ENCODE results near the gene CAMK2A. TPM values are rescaled to one million over a fixed set of nuclear protein-coding genes. Genes with fewer than 3 reads are reported as not detected.

The CAMK2A gene
- total and polyA plus RNA-seq, 2 donors, result 0.09 to 0.39 TPM

- Histone ChIP-seq H3K9me3 (ENCODE audit: control insufficient read depth in 2 of 2, insufficient read depth in 1 of 2, low read length in 1 of 2) (no peaks in the 10 kb centered on the region), H3K4me3 (ENCODE audit: low read length in 2 of 2) (no peak overlapping the region), H3K36me3 (ENCODE audit: control insufficient read depth in 2 of 2, insufficient read depth in 2 of 2, low read length in 1 of 2) (no peaks in the 10 kb centered on the region), H3K4me1 (ENCODE audit: control insufficient read depth in 2 of 2, insufficient read depth in 2 of 2, low read length in 2 of 2) (no peaks in the 10 kb centered on the region), H3K27me3 (ENCODE audit: control insufficient read depth in 2 of 2, insufficient read depth in 1 of 2, low read length in 1 of 2) (peaks cover 0 to 17% of the 10 kb centered on the region in 2 donors), H3K27ac (ENCODE audit: low read depth in 1 of 2, low read length in 1 of 2) (no peak overlapping the region)
- WGBS, result 93% methylated on average over 1 of the region's 1 CpG
- no peak for DNase-seq (ENCODE audit: low read depth in 6 of 9, low spot score in 9 of 9)
Measured at GRCh38 chr5:150175076-150175475, 114.5 kb downstream of the CAMK2A start.

- 95% methylated on average over 6 of the region's 6 CpGs for WGBS
Measured at GRCh38 chr5:150174285-150174684, 115.3 kb downstream of the CAMK2A start.

GRCh38 chr5:150173161-150173560, 116.4 kb downstream of the CAMK2A start:
- H3K4me3 ChIP-seq (ENCODE audit: low read length in 2 of 2), result no peak overlapping the region

More at GRCh38 chr5:150174285-150174684, 115.3 kb downstream of the CAMK2A start:
- no peak overlapping the region for H3K27ac ChIP-seq (ENCODE audit: low read depth in 1 of 2, low read length in 1 of 2)
- no peaks in the 10 kb centered on the region for H3K9me3 ChIP-seq (ENCODE audit: control insufficient read depth in 2 of 2, insufficient read depth in 1 of 2, low read length in 1 of 2)
- DNase-seq (ENCODE audit: low read depth in 6 of 9, low spot score in 9 of 9), result no peak
- no peaks in the 10 kb centered on the region for H3K4me1 ChIP-seq (ENCODE audit: control insufficient read depth in 2 of 2, insufficient read depth in 2 of 2, low read length in 2 of 2)
- H3K36me3 ChIP-seq (ENCODE audit: control insufficient read depth in 2 of 2, insufficient read depth in 2 of 2, low read length in 1 of 2), result no peaks in the 10 kb centered on the region
- no peak overlapping the region for H3K4me3 ChIP-seq (ENCODE audit: low read length in 2 of 2)
- H3K27me3 ChIP-seq (ENCODE audit: control insufficient read depth in 2 of 2, insufficient read depth in 1 of 2, low read length in 1 of 2), result peaks cover 0 to 24% of the 10 kb centered on the region in 2 donors

GRCh38 chr5:150172556-150172955, 117.0 kb downstream of the CAMK2A start:
- WGBS, result 95% methylated on average over 4 of the region's 4 CpGs
- Histone ChIP-seq H3K36me3 (ENCODE audit: control insufficient read depth in 2 of 2, insufficient read depth in 2 of 2, low read length in 1 of 2) (no peaks in the 10 kb centered on the region), H3K9me3 (ENCODE audit: control insufficient read depth in 2 of 2, insufficient read depth in 1 of 2, low read length in 1 of 2) (no peaks in the 10 kb centered on the region), H3K27me3 (ENCODE audit: control insufficient read depth in 2 of 2, insufficient read depth in 1 of 2, low read length in 1 of 2) (peaks cover 13 to 41% of the 10 kb centered on the region in 2 donors), H3K4me3 (ENCODE audit: low read length in 2 of 2) (no peak overlapping the region), H3K27ac (ENCODE audit: low read depth in 1 of 2, low read length in 1 of 2) (no peak overlapping the region), H3K4me1 (ENCODE audit: control insufficient read depth in 2 of 2, insufficient read depth in 2 of 2, low read length in 2 of 2) (no peaks in the 10 kb centered on the region)
- DNase-seq (ENCODE audit: low read depth in 6 of 9, low spot score in 9 of 9), result no peak

More at GRCh38 chr5:150173161-150173560, 116.4 kb downstream of the CAMK2A start:
- peaks cover 8 to 35% of the 10 kb centered on the region in 2 donors for H3K27me3 ChIP-seq (ENCODE audit: control insufficient read depth in 2 of 2, insufficient read depth in 1 of 2, low read length in 1 of 2)
- no peaks in the 10 kb centered on the region for H3K4me1 ChIP-seq (ENCODE audit: control insufficient read depth in 2 of 2, insufficient read depth in 2 of 2, low read length in 2 of 2)
- DNase-seq (ENCODE audit: low read depth in 6 of 9, low spot score in 9 of 9), result no peak
- WGBS, result 89% methylated on average over 3 of the region's 3 CpGs
- no peaks in the 10 kb centered on the region for H3K9me3 ChIP-seq (ENCODE audit: control insufficient read depth in 2 of 2, insufficient read depth in 1 of 2, low read length in 1 of 2)
- no peaks in the 10 kb centered on the region for H3K36me3 ChIP-seq (ENCODE audit: control insufficient read depth in 2 of 2, insufficient read depth in 2 of 2, low read length in 1 of 2)
- no peak overlapping the region for H3K27ac ChIP-seq (ENCODE audit: low read depth in 1 of 2, low read length in 1 of 2)

GRCh38 chr5:150172145-150172544, 117.4 kb downstream of the CAMK2A start:
- peaks cover 17 to 45% of the 10 kb centered on the region in 2 donors for H3K27me3 ChIP-seq (ENCODE audit: control insufficient read depth in 2 of 2, insufficient read depth in 1 of 2, low read length in 1 of 2)
- no peak for DNase-seq (ENCODE audit: low read depth in 6 of 9, low spot score in 9 of 9)
- H3K36me3 ChIP-seq (ENCODE audit: control insufficient read depth in 2 of 2, insufficient read depth in 2 of 2, low read length in 1 of 2), result no peaks in the 10 kb centered on the region
- 80% methylated on average over 1 of the region's 1 CpG for WGBS
- peaks cover 0 to 3% of the 10 kb centered on the region in 2 donors for H3K4me1 ChIP-seq (ENCODE audit: control insufficient read depth in 2 of 2, insufficient read depth in 2 of 2, low read length in 2 of 2)
- H3K9me3 ChIP-seq (ENCODE audit: control insufficient read depth in 2 of 2, insufficient read depth in 1 of 2, low read length in 1 of 2), result no peaks in the 10 kb centered on the region
- H3K27ac ChIP-seq (ENCODE audit: low read depth in 1 of 2, low read length in 1 of 2), result no peak overlapping the region
- H3K4me3 ChIP-seq (ENCODE audit: low read length in 2 of 2), result no peak overlapping the region

Other genes with a start within 250 kb of the CAMK2A start
- 7.6 TPM for gene CSF1R, start 203.2 kb downstream of the CAMK2A start, total RNA-seq
- 7.3 TPM for gene CSF1R, start 203.2 kb downstream of the CAMK2A start, polyA plus RNA-seq
- 6.0 TPM for gene PDGFRB, start 133.9 kb downstream of the CAMK2A start, total RNA-seq
- 8.6 TPM for gene PDGFRB, start 133.9 kb downstream of the CAMK2A start, polyA plus RNA-seq
- 0.85 TPM for gene CDX1, start 123.0 kb downstream of the CAMK2A start, total RNA-seq
- gene CDX1, start 123.0 kb downstream of the CAMK2A start, polyA plus RNA-seq, result 1.3 TPM
- under 0.01 TPM for gene SLC6A7, start 99.7 kb downstream of the CAMK2A start, total RNA-seq
- gene SLC6A7, start 99.7 kb downstream of the CAMK2A start, polyA plus RNA-seq, result 0.07 TPM
- gene ARSI, start 13.1 kb upstream of the CAMK2A start, total RNA-seq, result 0.76 TPM
- 0.59 TPM for gene ARSI, start 13.1 kb upstream of the CAMK2A start, polyA plus RNA-seq
- 18.2 TPM for gene TCOF1, start 67.9 kb upstream of the CAMK2A start, total RNA-seq
- 17.7 TPM for gene TCOF1, start 67.9 kb upstream of the CAMK2A start, polyA plus RNA-seq
- 1,741 TPM for gene CD74, start 123.1 kb upstream of the CAMK2A start, total RNA-seq
- gene CD74, start 123.1 kb upstream of the CAMK2A start, polyA plus RNA-seq, result 2,730 TPM
- 3,141 TPM for gene RPS14, start 160.0 kb upstream of the CAMK2A start, total RNA-seq
- gene RPS14, start 160.0 kb upstream of the CAMK2A start, polyA plus RNA-seq, result 4,031 TPM
- gene NDST1, start 218.4 kb upstream of the CAMK2A start, total RNA-seq, result 2.8 TPM
- gene NDST1, start 218.4 kb upstream of the CAMK2A start, polyA plus RNA-seq, result 6.4 TPM